Measurements from ENCODE around the gene IL23A. TPM values are rescaled to one million over a fixed set of nuclear protein-coding genes. Genes with fewer than 3 reads are reported as not detected.

Gene IL23A
- total and polyA plus RNA-seq, 2 of the 13 experiments (the other 11 are each of a cell fraction or from before 2014, with no cell fraction given) = 0.33 to 0.35 TPM

- H3K36me3 ChIP-seq (replicated peaks in 1 of 2; ENCODE audit: control insufficient read depth in 1 of 2, insufficient read depth in 2 of 2, low read length in 2 of 2) = peaks cover 2 to 25% of the 10 kb centered on the region in 2 experiments; a peak in 4 of 5 replicates
- intact Hi-C loops (cut with micrococcal nuclease; ENCODE audit: unreplicated experiment) (no loop called here), in situ Hi-C loops (cut with HindIII; ENCODE audit: extremely low pct_ligation_motif_present, low pct_unique_long_range_greater_than_20kb) (no loop called here)
- no peaks in the 10 kb centered on the region for H3K27me3 ChIP-seq (ENCODE audit: control insufficient read depth in 1 of 2, insufficient read depth in 2 of 2, low read length in 2 of 2)
- H3K4me2 ChIP-seq (ENCODE audit: low read depth, low read length) = no peak overlapping the region
- POLR2A ChIA-PET = no interaction called here
- H3K4me1 ChIP-seq (ENCODE audit: insufficient read depth, low read length) = peaks cover 71% of the 10 kb centered on the region
- CTCF ChIA-PET (ENCODE audit: low intra/inter-chr PET ratio, low total read pairs) = no interaction called here
- peaks cover 5% of the 10 kb centered on the region; the same call in 1 of the 2 replicates for H4K20me1 ChIP-seq (ENCODE audit: insufficient read depth, low read length)
- no peak overlapping the region for H3K27ac ChIP-seq (ENCODE audit: extremely low read length, insufficient read depth, low read length)
- H3K9ac ChIP-seq (ENCODE audit: insufficient read depth, low read depth, low read length) = no peak overlapping the region
- no peak overlapping the region for H2AFZ ChIP-seq (ENCODE audit: low read length)
- DNase-seq (ENCODE audit: low spot score) = no peak
- peaks cover 79% of the 10 kb centered on the region for H3K79me2 ChIP-seq (ENCODE audit: insufficient read depth, low read length)
- H3K9me3 ChIP-seq (ENCODE audit: low read length) = no peaks in the 10 kb centered on the region
- ATAC-seq = no peak
- FAIRE-seq = no peak
- WGBS (ENCODE audit: low lambda C conversion rate) = 92% methylated on average over 5 of the region's 5 CpGs
- BruUV-seq (replicated peaks) = no TSS peak
- TF ChIP-seq SCMH1 (CRISPR knock-in tag; IDR thresholded peaks at IDR 0.05; ENCODE audit: borderline replicate concordance) (no peak), HNRNPL (IDR thresholded peaks at IDR 0.05; ENCODE audit: low read depth, low read length) (no peak), MED1 (CRISPR knock-in tag; IDR thresholded peaks at IDR 0.05) (no peak), ZNF660 (CRISPR knock-in tag; IDR thresholded peaks at IDR 0.05; ENCODE audit: borderline replicate concordance, low read depth) (no peak), HHEX (CRISPR knock-in tag; IDR thresholded peaks at IDR 0.05) (no peak), CCDC6 (CRISPR knock-in tag; IDR thresholded peaks at IDR 0.05) (no peak), ZNF598 (CRISPR knock-in tag; IDR thresholded peaks at IDR 0.05; ENCODE audit: borderline replicate concordance) (no peak), GATA4 (IDR thresholded peaks at IDR 0.05; ENCODE audit: borderline replicate concordance, low read depth) (no peak), ZNF136 (CRISPR knock-in tag; IDR thresholded peaks at IDR 0.05; ENCODE audit: low read depth) (no peak), NONO (IDR thresholded peaks at IDR 0.05) (no peak), NONO (CRISPR knock-in tag; conservative IDR thresholded peaks at IDR 0.05) (no peak), HDAC2 (CRISPR knock-in tag; IDR thresholded peaks at IDR 0.05) (no peak), ATF3 (CRISPR knock-in tag; IDR thresholded peaks at IDR 0.05) (no peak)
- no peak overlapping the region for H3K4me3 ChIP-seq (replicated peaks in 1 of 3; ENCODE audit: insufficient read depth in 1 of 3, low read depth in 2 of 3, low read length in 3 of 3)
Measured at GRCh38 chr12:56293795-56294194, 44.9 kb upstream of the IL23A start.

Measured in HepG2 (cell line).